NCI-H82 (cell line): Measurements from ENCODE around the gene PFAS.

Source experiments
- DNase-seq: peaks from one replicate; lab custom pipeline; 2025; lab: John Stamatoyannopoulos, UW

PFAS gene

DNA sequence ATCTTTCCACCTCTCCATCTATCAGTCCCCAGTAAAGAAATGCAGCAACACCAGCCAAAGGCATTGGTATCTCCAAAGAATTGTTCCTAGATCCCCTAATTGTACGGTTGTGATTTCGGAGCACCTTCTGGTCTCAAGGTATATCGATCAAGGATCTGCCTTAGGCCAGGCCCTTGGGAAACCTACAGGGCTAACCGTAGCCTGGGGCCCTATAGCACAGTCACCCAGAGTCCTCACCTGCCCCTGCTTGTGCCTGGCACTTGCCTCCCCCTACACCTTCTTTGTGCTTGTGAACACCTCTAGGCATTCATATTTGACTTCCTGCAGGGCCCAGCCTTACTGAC lies 21.9 kb upstream of the PFAS start:
- DNase-seq = no peak

DNA sequence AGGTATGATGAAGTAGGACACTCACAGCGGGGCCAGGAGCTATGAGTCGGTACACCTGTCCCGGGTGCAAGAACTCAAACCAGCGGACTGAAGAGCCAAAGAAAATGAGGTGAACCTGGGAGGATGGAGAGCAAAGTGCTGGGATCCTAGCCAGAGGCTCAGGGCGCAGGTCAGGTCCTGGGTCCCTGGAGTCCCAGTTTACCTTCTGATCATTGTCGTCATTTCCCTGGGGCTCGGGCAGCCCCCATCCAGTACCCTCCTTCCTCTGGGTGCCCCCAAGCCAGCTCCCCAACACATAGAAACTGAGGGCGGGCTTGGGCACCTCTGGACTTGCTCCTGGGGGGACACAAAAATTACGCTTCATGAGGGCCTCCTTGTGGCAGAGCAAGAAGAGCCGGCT lies 17.4 kb upstream of the PFAS start:
- DNase-seq = no peak

DNA sequence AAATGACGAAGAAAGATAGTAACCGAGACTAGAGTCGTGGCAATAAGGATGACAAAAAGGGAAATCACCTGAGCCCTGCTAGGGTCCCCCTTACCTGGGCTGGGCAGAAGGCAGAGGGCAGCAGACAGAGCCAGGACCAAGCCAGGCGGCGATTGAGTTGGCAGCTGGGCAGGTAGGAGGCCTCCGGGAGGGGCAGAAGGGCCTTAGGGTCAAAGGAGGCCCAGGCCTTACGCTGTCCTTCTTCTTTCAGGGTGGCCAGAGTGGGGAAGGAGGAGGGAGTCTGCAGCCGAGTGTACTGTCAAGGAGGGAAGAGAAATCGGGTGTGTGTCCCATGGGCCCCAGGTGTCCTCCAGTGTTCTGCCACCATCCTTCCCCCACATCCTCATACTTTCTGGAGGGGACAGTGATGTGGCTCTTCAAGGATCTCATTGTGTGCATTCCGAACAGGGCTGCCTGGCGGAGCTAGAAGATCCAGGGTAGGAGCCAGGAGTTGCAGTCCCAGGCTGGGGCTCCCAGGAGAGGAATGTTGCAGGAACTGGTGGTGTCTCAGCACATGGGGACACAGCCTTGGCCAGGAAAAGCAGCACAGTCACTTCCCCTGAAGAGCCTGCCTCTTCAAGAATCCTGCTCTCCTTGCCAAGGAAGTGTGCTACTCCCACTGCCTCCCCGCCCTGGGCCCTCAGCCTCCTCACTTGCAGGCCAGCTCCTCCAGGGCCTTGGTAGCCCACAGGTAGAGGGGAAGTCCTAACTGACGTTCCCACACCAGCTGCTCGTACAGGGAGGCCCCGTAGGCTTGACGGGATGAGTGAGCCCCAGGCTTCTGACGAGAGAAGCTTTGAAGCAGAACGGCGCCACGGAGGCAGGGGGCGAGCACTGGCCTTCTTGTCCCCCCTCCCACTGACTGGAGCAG lies 14.5 kb upstream of the PFAS start:
- no peak for DNase-seq

DNA sequence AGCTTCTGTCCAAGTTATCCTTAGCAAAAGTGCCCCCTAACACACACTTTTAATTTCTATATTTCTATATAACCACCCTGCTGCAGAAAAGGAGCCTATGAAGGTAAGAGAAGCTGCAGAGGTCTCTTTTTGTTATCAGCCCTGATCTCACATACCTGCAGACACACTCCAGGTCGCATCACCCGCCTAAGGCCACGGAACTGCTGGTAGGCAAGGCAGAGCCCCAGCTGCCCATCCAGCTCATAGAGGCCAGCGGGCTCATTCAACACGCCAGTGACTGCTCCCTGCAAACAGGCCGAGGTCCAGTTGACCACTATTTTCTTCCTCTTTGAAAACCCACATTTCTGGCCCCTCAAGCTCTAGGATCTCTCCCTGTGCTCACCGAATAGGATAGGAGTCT lies 13.4 kb upstream of the PFAS start:
- no peak for DNase-seq

- DNase-seq = no peak
Observed at GRCh38 chr17:8237175-8237574, 11.9 kb upstream of the PFAS start.

- DNase-seq = no peak
Observed at GRCh38 chr17:8237886-8238285, 11.2 kb upstream of the PFAS start.

GRCh38 chr17:8243827-8244226 lies 5.3 kb upstream of the PFAS start:
- DNase-seq = no peak

- no peak for DNase-seq
Observed at GRCh38 chr17:8244768-8245167, 4.3 kb upstream of the PFAS start.

GRCh38 chr17:8249621-8250500 lies 772 bp downstream of the PFAS start:
- DNase-seq = peak; percentile 55

- DNase-seq = peak; percentile 57
Observed at GRCh38 chr17:8251411-8251810, 2.3 kb downstream of the PFAS start.

DNA sequence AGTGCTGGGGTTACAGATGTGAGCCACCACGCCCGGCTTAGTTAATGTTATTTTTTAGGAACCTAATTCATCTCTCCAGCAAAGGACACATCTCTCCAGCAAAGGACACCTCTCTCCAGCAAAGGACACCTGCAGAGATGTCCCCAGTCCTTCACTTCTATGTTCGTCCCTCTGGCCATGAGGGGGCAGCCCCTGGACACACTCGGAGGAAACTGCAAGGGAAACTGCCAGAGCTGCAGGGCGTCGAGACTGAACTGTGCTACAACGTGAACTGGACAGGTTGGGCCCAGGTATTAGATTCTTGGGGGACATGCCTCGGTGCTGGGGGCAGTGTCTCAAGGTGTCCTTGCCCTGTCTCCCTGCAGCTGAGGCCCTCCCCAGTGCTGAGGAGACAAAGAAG lies 4.7 kb downstream of the PFAS start:
- DNase-seq = peak; percentile 22

- DNase-seq = no peak
Observed at GRCh38 chr17:8254881-8255280, 5.8 kb downstream of the PFAS start.

GRCh38 chr17:8255499-8255898 lies 6.4 kb downstream of the PFAS start:
- DNase-seq = no peak

DNA sequence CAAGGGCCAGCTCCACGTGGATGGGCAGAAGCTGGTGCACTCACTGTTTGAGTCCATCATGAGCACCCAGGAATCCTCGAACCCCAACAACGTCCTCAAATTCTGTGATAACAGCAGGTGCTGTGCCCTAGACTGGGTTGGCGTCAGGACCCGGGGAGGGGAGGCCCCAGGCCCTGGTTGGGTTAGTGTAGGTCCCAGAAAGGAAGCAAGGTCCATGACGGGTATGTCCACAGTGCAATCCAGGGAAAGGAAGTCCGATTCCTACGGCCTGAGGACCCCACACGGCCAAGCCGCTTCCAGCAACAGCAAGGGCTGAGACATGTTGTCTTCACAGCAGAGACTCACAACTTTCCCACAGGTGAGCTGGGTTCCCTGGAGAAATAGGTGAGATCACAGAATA lies 7.2 kb downstream of the PFAS start:
- DNase-seq = no peak

DNA sequence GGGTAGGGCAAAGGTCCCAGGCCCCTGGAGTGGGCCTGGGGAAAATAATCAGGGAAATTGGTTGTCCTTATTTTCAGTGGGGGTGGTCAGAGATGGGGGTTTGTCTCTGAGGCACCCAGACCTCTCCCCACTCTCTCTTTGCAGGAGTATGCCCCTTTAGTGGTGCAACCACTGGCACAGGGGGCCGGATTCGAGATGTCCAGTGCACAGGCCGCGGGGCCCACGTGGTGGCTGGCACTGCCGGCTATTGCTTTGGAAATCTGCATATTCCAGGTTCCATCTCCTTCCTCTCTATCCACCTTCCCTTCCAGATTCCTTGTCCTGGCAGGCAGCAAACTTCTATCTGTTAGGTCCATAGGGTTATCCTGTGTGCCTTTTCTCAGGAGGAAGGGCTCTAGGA lies 7.6 kb downstream of the PFAS start:
- DNase-seq = no peak

- no peak for DNase-seq
Observed at GRCh38 chr17:8257801-8258200, 8.7 kb downstream of the PFAS start.

- no peak for DNase-seq
Observed at GRCh38 chr17:8264320-8264719, 15.2 kb downstream of the PFAS start.

DNA sequence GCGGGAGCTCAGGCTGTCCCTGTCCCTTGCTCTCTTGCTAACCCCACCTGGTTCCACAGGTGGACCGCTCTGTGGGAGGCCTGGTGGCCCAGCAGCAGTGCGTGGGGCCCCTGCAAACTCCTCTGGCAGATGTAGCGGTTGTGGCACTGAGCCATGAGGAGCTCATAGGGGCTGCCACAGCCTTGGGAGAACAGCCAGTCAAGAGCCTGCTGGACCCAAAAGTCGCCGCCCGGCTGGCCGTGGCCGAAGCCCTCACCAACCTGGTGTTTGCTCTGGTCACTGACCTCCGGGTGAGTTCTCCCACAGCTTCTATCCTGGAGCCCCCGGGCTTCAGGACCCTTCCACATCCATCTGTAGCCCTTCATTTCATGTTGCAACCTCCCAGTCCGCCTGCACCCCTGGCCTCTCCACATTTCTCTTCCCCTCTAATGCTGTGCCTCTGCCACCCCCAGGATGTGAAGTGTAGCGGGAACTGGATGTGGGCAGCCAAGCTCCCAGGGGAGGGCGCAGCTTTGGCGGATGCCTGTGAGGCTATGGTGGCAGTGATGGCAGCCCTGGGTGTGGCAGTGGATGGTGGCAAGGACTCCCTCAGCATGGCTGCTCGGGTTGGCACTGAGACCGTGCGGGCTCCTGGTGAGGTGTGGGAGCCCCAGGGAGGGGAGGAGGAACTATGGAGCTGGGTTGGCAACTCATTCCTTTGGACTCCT lies 15.9 kb downstream of the PFAS start:
- DNase-seq = no peak

DNA sequence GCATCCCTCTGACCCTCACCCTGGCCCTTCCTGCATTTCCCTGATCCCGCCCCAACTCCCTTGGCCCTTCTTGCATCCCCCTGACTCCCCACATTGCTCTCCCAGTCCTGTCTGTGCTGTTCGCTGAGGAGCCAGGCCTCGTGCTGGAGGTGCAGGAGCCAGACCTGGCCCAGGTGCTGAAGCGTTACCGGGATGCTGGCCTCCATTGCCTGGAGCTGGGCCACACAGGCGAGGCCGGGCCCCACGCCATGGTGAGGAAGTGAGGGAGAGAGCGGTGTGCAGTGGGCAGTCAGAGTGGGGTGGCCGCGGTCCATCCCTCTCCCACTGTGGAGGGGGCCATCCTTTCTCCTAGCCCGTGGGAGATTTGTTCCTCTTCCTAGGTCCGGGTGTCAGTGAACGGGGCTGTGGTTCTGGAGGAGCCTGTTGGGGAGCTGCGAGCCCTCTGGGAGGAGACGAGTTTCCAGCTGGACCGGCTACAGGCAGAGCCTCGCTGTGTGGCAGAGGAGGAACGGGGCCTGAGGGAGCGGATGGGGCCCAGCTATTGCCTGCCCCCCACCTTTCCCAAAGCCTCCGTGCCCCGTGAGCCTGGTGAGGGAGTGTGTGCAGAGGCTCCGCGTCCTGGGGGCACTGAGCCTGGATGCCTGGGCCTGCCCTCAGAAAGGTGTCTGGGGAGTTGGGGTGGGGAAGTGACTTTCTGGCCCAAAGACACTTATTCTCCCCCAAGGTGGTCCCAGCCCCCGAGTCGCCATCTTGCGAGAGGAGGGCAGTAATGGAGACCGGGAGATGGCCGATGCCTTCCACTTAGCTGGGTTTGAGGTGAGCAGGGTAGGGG lies 17.8 kb downstream of the PFAS start:
- no peak for DNase-seq

DNA sequence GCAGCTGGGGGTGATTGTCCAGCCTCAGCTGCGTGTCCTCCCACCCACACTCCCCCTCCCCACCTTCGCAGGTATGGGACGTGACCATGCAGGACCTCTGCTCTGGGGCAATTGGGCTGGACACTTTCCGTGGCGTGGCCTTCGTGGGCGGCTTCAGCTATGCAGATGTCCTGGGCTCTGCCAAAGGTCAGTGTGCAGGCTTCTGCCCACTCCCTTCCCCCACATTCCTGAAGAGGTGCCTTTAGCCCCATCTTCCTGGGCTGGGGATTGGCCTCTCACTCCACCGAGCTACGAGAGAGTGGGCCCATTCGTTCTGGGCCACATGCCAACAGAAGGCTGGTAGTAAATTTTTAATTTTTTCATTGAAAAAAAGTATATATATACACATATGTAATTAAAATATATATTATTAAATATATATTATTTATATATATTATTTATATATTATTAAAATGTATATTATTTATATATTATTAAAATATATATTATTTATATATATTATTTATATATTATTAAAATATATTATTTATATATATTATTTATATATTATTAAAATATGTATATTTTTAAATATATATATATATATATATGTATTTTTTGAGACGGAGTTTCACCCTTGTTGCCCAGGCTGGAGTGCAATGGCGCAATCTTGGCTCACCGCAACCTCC lies 18.5 kb downstream of the PFAS start:
- no peak for DNase-seq
